MCF 10A (cell line): Measurements from ENCODE around the gene PRKCQ. TPM values are rescaled to one million over a fixed set of nuclear protein-coding genes. Genes with fewer than 3 reads are reported as not detected.
"Not testable (repeated sequence)": the region's sequence is repeated elsewhere in the genome, so short reads cannot be mapped to it uniquely, and the experiment has no call there.

Experiments used
- BruUV-seq: library from RNA; stranded (reverse); fragments of 400-500 nt; replicated peaks from 2 replicates; lab custom pipeline; 2021; lab: Mats Ljungman, UMichigan
- CTCF ChIA-PET: fragments of 300-600 bp; sonication (Branson Sonifier 250); formaldehyde crosslinking; extraction: SDS; loops from one replicate; lab custom pipeline; 2021; ENCODE audit warnings: antibody characterized with exemption, inconsistent platforms; lab: Yijun Ruan, JAX
- POLR2A ChIA-PET: fragments of 300-600, 350-650 bp; sonication (Branson Sonifier 250); formaldehyde crosslinking; extraction: SDS; loops from one replicate; lab custom pipeline; 2020; ENCODE audit warnings: antibody characterized with exemption, inconsistent platforms; lab: Yijun Ruan, JAX
- DNase-seq: peaks from one replicate; pipeline ENCODE4 v3.0.0-alpha.2; 2018; ENCODE audit not compliant: unreplicated experiment
- H3K27ac Mint-ChIP-seq: one replicate; pipeline ENCODE4 v1.8.0; 2022; ENCODE audit warnings: mild to moderate bottlenecking, low read depth, mixed read lengths; ENCODE audit not compliant: unreplicated experiment
- H3K27me3 Mint-ChIP-seq: one replicate; pipeline ENCODE4 v1.8.0; 2022; ENCODE audit warnings: mixed read lengths; ENCODE audit not compliant: insufficient read depth, unreplicated experiment
- H3K36me3 Mint-ChIP-seq: one replicate; pipeline ENCODE4 v1.8.0; 2022; ENCODE audit warnings: mild to moderate bottlenecking, moderate library complexity, mixed read lengths; ENCODE audit not compliant: insufficient read depth, unreplicated experiment
- H3K4me1 Mint-ChIP-seq: one replicate; pipeline ENCODE4 v1.8.0; 2022; ENCODE audit warnings: mixed read lengths; ENCODE audit not compliant: insufficient read depth, unreplicated experiment
- H3K4me3 Mint-ChIP-seq: one replicate; pipeline ENCODE4 v1.8.0; 2022; ENCODE audit warnings: mild to moderate bottlenecking, moderate library complexity, mixed read lengths; ENCODE audit not compliant: unreplicated experiment
- H3K9me3 Mint-ChIP-seq: one replicate; pipeline ENCODE4 v1.8.0; 2022; ENCODE audit warnings: mixed read lengths; ENCODE audit not compliant: unreplicated experiment
- CTCF ChIP-seq: fragments of 200-600 bp; IDR thresholded peaks from one replicate; pipeline ENCODE4 v1.8.0; 2022; ENCODE audit warnings: antibody characterized with exemption, mild to moderate bottlenecking; ENCODE audit not compliant: unreplicated experiment
- intact Hi-C: fragments of 100-400 bp; cut with micrococcal nuclease; formaldehyde crosslinking; loops from 2 replicates; pipeline ENCODE4 v1.14.1; 2022
- total RNA-seq: library from RNA; stranded (reverse); gene quantifications from 2 replicates; pipeline ENCODE4 v1.2.3, GENCODE V29; 2022

Gene PRKCQ
- total RNA-seq, 1 experiment from 2014 or later: 0.44 TPM

- CTCF ChIA-PET: interaction anchor here (0.6 to 4.6 kb wide), 18 partner anchors 13 to 789 kb away, joined by 3 to 57 read pairs (median 4); no protein-coding TSS in a partner anchor
Measured at GRCh38 chr10:6446711-6447110, 133.4 kb downstream of the PRKCQ start.

GRCh38 chr10:6445671-6446316 is 134.3 kb downstream of the PRKCQ start:
- no peaks in the 10 kb centered on the region for H3K27me3 Mint-ChIP-seq
- H3K4me3 Mint-ChIP-seq: no peak overlapping the region
- CTCF ChIA-PET: interaction anchor here (0.6 to 4.6 kb wide), 25 partner anchors 12 to 924 kb away, joined by 3 to 57 read pairs (median 4); no protein-coding TSS in a partner anchor
- no peaks in the 10 kb centered on the region for H3K9me3 Mint-ChIP-seq
- DNase-seq: peak; percentile 64
- intact Hi-C loops: loop anchor here (1.0 kb wide), 3 partner anchors 135 to 222 kb away; partner anchors contain the start of gene PRKCQ
- POLR2A ChIA-PET: no interaction called here
- H3K27ac Mint-ChIP-seq: no peak overlapping the region
- no TSS peak for BruUV-seq
- no peaks in the 10 kb centered on the region for H3K4me1 Mint-ChIP-seq
- peak; percentile 55 for TF ChIP-seq CTCF
- H3K36me3 Mint-ChIP-seq: no peaks in the 10 kb centered on the region

More at GRCh38 chr10:6446711-6447110, 133.4 kb downstream of the PRKCQ start:
- no peak for DNase-seq
- Mint-ChIP-seq H3K36me3 (no peaks in the 10 kb centered on the region), H3K9me3 (no peaks in the 10 kb centered on the region), H3K4me1 (no peaks in the 10 kb centered on the region), H3K27ac (no peak overlapping the region), H3K4me3 (no peak overlapping the region), H3K27me3 (no peaks in the 10 kb centered on the region)
- TF ChIP-seq CTCF: no peak
- BruUV-seq: no TSS peak
- intact Hi-C loops: no loop called here
- POLR2A ChIA-PET: no interaction called here

GRCh38 chr10:6439875-6440274 is 140.2 kb downstream of the PRKCQ start:
- H3K4me1 Mint-ChIP-seq, H3K4me3 Mint-ChIP-seq, H3K27me3 Mint-ChIP-seq, DNase-seq, H3K9me3 Mint-ChIP-seq, H3K36me3 Mint-ChIP-seq, H3K27ac Mint-ChIP-seq, intact Hi-C loops, BruUV-seq: not testable (repeated sequence)
- CTCF ChIA-PET: interaction anchor here (1.0 kb wide), 1 partner anchor 38 kb away, joined by 5 read pairs; no protein-coding TSS in a partner anchor
- POLR2A ChIA-PET: interaction anchor here (1.5 kb wide), 1 partner anchor 15 kb away, joined by 3 read pairs; no protein-coding TSS in a partner anchor

GRCh38 chr10:6431861-6432260 is 148.2 kb downstream of the PRKCQ start:
- ChIA-PET CTCF (interaction anchor here (0.8 kb wide), 1 partner anchor 236 kb away, joined by 3 read pairs; no protein-coding TSS in a partner anchor), POLR2A (interaction anchor here (0.5 kb wide), 1 partner anchor 16 kb away, joined by 3 read pairs; no protein-coding TSS in a partner anchor)
- Mint-ChIP-seq H3K9me3 (no peaks in the 10 kb centered on the region), H3K4me3 (no peak overlapping the region), H3K27me3 (peaks cover 17% of the 10 kb centered on the region), H3K36me3 (no peaks in the 10 kb centered on the region), H3K4me1 (no peaks in the 10 kb centered on the region), H3K27ac (no peak overlapping the region)
- no TSS peak for BruUV-seq
- TF ChIP-seq CTCF: no peak
- intact Hi-C loops: no loop called here
- DNase-seq: no peak
